ENCODE results near the gene SPECC1. TPM values are rescaled to one million over a fixed set of nuclear protein-coding genes. Genes with fewer than 3 reads are reported as not detected.

SPECC1 gene
- total and polyA plus RNA-seq, 10 of the 15 experiments (the other 5 are each of a cell fraction or from before 2014, with no cell fraction given), result 6.4 to 40.6 (median 23.9) TPM

- TF ChIP-seq, protein P1, sequence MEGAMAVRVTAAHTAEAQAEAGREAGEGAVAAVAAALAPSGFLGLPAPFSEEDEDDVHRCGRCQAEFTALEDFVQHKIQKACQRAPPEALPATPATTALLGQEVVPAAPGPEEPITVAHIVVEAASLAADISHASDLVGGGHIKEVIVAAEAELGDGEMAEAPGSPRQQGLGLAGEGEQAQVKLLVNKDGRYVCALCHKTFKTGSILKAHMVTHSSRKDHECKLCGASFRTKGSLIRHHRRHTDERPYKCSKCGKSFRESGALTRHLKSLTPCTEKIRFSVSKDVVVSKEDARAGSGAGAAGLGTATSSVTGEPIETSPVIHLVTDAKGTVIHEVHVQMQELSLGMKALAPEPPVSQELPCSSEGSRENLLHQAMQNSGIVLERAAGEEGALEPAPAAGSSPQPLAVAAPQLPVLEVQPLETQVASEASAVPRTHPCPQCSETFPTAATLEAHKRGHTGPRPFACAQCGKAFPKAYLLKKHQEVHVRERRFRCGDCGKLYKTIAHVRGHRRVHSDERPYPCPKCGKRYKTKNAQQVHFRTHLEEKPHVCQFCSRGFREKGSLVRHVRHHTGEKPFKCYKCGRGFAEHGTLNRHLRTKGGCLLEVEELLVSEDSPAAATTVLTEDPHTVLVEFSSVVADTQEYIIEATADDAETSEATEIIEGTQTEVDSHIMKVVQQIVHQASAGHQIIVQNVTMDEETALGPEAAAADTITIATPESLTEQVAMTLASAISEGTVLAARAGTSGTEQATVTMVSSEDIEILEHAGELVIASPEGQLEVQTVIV (IDR thresholded peaks at IDR 0.05; ENCODE audit: borderline replicate concordance, partially characterized antibody), result no peak
- TF ChIP-seq, protein P2, sequence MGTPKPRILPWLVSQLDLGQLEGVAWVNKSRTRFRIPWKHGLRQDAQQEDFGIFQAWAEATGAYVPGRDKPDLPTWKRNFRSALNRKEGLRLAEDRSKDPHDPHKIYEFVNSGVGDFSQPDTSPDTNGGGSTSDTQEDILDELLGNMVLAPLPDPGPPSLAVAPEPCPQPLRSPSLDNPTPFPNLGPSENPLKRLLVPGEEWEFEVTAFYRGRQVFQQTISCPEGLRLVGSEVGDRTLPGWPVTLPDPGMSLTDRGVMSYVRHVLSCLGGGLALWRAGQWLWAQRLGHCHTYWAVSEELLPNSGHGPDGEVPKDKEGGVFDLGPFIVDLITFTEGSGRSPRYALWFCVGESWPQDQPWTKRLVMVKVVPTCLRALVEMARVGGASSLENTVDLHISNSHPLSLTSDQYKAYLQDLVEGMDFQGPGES (IDR thresholded peaks at IDR 0.05), result no peak
- TF ChIP-seq BACH1 (IDR thresholded peaks at IDR 0.05; ENCODE audit: borderline replicate concordance), result no peak
- no peak for TF ChIP-seq TCF7 (IDR thresholded peaks at IDR 0.05; ENCODE audit: borderline replicate concordance)
- no peak for TF ChIP-seq ZBTB4 (CRISPR knock-in tag; IDR thresholded peaks at IDR 0.05)
- TF ChIP-seq FOXM1 (IDR thresholded peaks at IDR 0.05; ENCODE audit: low read depth, low read length), result no peak
- no peak for TF ChIP-seq NR2F1 (conservative IDR thresholded peaks at IDR 0.05)
- no peak for TF ChIP-seq BCLAF1 (IDR thresholded peaks at IDR 0.05)
- TF ChIP-seq, protein P3, sequence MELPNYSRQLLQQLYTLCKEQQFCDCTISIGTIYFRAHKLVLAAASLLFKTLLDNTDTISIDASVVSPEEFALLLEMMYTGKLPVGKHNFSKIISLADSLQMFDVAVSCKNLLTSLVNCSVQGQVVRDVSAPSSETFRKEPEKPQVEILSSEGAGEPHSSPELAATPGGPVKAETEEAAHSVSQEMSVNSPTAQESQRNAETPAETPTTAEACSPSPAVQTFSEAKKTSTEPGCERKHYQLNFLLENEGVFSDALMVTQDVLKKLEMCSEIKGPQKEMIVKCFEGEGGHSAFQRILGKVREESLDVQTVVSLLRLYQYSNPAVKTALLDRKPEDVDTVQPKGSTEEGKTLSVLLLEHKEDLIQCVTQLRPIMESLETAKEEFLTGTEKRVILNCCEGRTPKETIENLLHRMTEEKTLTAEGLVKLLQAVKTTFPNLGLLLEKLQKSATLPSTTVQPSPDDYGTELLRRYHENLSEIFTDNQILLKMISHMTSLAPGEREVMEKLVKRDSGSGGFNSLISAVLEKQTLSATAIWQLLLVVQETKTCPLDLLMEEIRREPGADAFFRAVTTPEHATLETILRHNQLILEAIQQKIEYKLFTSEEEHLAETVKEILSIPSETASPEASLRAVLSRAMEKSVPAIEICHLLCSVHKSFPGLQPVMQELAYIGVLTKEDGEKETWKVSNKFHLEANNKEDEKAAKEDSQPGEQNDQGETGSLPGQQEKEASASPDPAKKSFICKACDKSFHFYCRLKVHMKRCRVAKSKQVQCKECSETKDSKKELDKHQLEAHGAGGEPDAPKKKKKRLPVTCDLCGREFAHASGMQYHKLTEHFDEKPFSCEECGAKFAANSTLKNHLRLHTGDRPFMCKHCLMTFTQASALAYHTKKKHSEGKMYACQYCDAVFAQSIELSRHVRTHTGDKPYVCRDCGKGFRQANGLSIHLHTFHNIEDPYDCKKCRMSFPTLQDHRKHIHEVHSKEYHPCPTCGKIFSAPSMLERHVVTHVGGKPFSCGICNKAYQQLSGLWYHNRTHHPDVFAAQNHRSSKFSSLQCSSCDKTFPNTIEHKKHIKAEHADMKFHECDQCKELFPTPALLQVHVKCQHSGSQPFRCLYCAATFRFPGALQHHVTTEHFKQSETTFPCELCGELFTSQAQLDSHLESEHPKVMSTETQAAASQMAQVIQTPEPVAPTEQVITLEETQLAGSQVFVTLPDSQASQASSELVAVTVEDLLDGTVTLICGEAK (IDR thresholded peaks at IDR 0.05; ENCODE audit: borderline replicate concordance), result no peak
Observed at GRCh38 chr17:20142268-20142667, 133.1 kb downstream of the SPECC1 start (continued).
